SU-DHL-6 (cell line): ENCODE measurements around the gene DOC2B.
"Not testable (repeated sequence)": the region's sequence is repeated elsewhere in the genome, so short reads cannot be mapped to it uniquely, and the experiment has no call there.

Source experiments
- H2AFZ ChIP-seq: fragments of 200-600 bp; sonication (generic); 2 replicates; pipeline ENCODE4 v1.6.1; 2014; ENCODE audit warnings: low read depth, mild to moderate bottlenecking, moderate library complexity, mixed read lengths, antibody characterized with exemption, low read length; ENCODE audit not compliant: severe bottlenecking
- H3F3A ChIP-seq: fragments of 200-600 bp; shearing (Covaris generic); 2 replicates; pipeline ENCODE4 v1.6.0; 2016; ENCODE audit warnings: antibody characterized with exemption, mild to moderate bottlenecking; ENCODE audit not compliant: insufficient read depth
- H3K27ac ChIP-seq: fragments of 200-600 bp; sonication (generic); 2 replicates; pipeline ENCODE4 v1.5.1; 2016; ENCODE audit warnings: low read depth, mild to moderate bottlenecking, low read length, moderate library complexity, mixed read lengths
- H3K27me3 ChIP-seq: fragments of 200-600 bp; sonication (generic), shearing (Covaris generic); 2 replicates; pipeline ENCODE4 v1.6.0; 2014; ENCODE audit warnings: mild to moderate bottlenecking, low read length
- H3K36me3 ChIP-seq: fragments of 200-600 bp; sonication (generic); 2 replicates; pipeline ENCODE4 v1.6.1; 2014; ENCODE audit warnings: mild to moderate bottlenecking, low read length, mixed read lengths
- H3K4me2 ChIP-seq: fragments of 300-600, 200-600 bp; shearing (Covaris generic), sonication (generic); 2 replicates; pipeline ENCODE4 v1.6.0; 2014; ENCODE audit warnings: low read length, low read depth, mild to moderate bottlenecking; ENCODE audit not compliant: poor library complexity, severe bottlenecking
- H3K4me3 ChIP-seq: fragments of 200-600 bp; sonication (generic); 2 replicates; pipeline ENCODE4 v1.5.1; 2014; ENCODE audit warnings: antibody characterized with exemption, low read length, mild to moderate bottlenecking, mixed read lengths; ENCODE audit not compliant: insufficient read depth, poor library complexity, severe bottlenecking
- H3K79me2 ChIP-seq: fragments of 200-600 bp; sonication (generic); 2 replicates; pipeline ENCODE4 v1.6.1; 2014; ENCODE audit warnings: mild to moderate bottlenecking, low read length, moderate library complexity; ENCODE audit not compliant: insufficient read depth
- H3K9ac ChIP-seq: fragments of 200-600 bp; sonication (generic); 2 replicates; pipeline ENCODE4 v1.7.0; 2014; ENCODE audit warnings: mild to moderate bottlenecking, low read length
- H3K9me2 ChIP-seq: fragments of 200-600 bp; sonication (generic); replicated peaks from 2 replicates; pipeline ENCODE4 v1.6.1; 2014; ENCODE audit warnings: low read length; ENCODE audit not compliant: insufficient read depth
- H3K9me3 ChIP-seq: fragments of 200-600 bp; sonication (generic); 2 replicates; pipeline ENCODE4 v1.6.1; 2014; ENCODE audit warnings: low read length, mixed read lengths; ENCODE audit not compliant: insufficient read depth
- H4K20me1 ChIP-seq: fragments of 200-600 bp; sonication (generic); 2 replicates; pipeline ENCODE4 v1.6.1; 2014; ENCODE audit warnings: low read depth, mild to moderate bottlenecking, antibody characterized with exemption, low read length, moderate library complexity, mixed read lengths
- CTCF ChIP-seq: fragments of 200-600 bp; sonication (generic); IDR thresholded peaks from one replicate; pipeline ENCODE4 v1.5.1; 2017; ENCODE audit warnings: antibody characterized with exemption, mild to moderate bottlenecking, low read length, moderate library complexity; ENCODE audit not compliant: insufficient read depth, poor library complexity, severe bottlenecking
- EZH2phosphoT487 ChIP-seq: fragments of 200-600 bp; sonication (generic), shearing (Covaris generic); conservative IDR thresholded peaks from 2 replicates; pipeline ENCODE4 v1.6.1; 2018; ENCODE audit warnings: mild to moderate bottlenecking, antibody characterized with exemption, low read length, moderate library complexity, mixed read lengths

Gene DOC2B

GRCh38 chr17:216625-217024 is 35.2 kb upstream of the DOC2B start:
- Histone ChIP-seq H3K9ac (no peak overlapping the region), H4K20me1 (no peaks in the 10 kb centered on the region), H3F3A (no peaks in the 10 kb centered on the region), H3K27me3 (no peaks in the 10 kb centered on the region; the same call in 1 of the 2 replicates), H2AFZ (no peak overlapping the region), H3K36me3 (no peaks in the 10 kb centered on the region), H3K4me2 (no peak overlapping the region), H3K9me3 (no peaks in the 10 kb centered on the region), H3K79me2 (no peaks in the 10 kb centered on the region), H3K27ac (no peak overlapping the region), H3K4me3 (no peak overlapping the region), H3K9me2 (no peaks in the 10 kb centered on the region)
- TF ChIP-seq EZH2phosphoT487 (no peak), CTCF (no peak)

GRCh38 chr17:215563-216478 is 34.4 kb upstream of the DOC2B start:
- H2AFZ ChIP-seq, H3F3A ChIP-seq, H3K4me3 ChIP-seq, H3K27me3 ChIP-seq, H3K9me2 ChIP-seq, H3K79me2 ChIP-seq, H3K27ac ChIP-seq, H3K36me3 ChIP-seq, H3K9ac ChIP-seq, H3K9me3 ChIP-seq, H3K4me2 ChIP-seq, H4K20me1 ChIP-seq: not testable (repeated sequence)

GRCh38 chr17:214881-215331 is 33.5 kb upstream of the DOC2B start:
- no peak overlapping the region for H3K9ac ChIP-seq
- H3K27me3 ChIP-seq: no peaks in the 10 kb centered on the region; the same call in 1 of the 2 replicates
- H3K9me3 ChIP-seq: no peaks in the 10 kb centered on the region
- H3K79me2 ChIP-seq: no peaks in the 10 kb centered on the region
- H3F3A ChIP-seq: no peaks in the 10 kb centered on the region
- H3K27ac ChIP-seq: no peak overlapping the region
- no peaks in the 10 kb centered on the region for H3K36me3 ChIP-seq
- H3K4me2 ChIP-seq: no peak overlapping the region
- H3K4me3 ChIP-seq: no peak overlapping the region
- no peak overlapping the region for H2AFZ ChIP-seq
- H3K9me2 ChIP-seq: no peaks in the 10 kb centered on the region
- TF ChIP-seq CTCF (no peak), EZH2phosphoT487 (no peak)
- H4K20me1 ChIP-seq: no peaks in the 10 kb centered on the region
